ENCODE data around the gene MBTPS1.

MBTPS1 gene

GRCh38 chr16:84034516-84034915, 82.2 kb downstream of the MBTPS1 start:
- no peak for TF ChIP-seq CTCF (IDR thresholded peaks at IDR 0.05; ENCODE audit: extremely low read depth, missing control alignments)
- no peak for DNase-seq (ENCODE audit: low spot score)

DNA sequence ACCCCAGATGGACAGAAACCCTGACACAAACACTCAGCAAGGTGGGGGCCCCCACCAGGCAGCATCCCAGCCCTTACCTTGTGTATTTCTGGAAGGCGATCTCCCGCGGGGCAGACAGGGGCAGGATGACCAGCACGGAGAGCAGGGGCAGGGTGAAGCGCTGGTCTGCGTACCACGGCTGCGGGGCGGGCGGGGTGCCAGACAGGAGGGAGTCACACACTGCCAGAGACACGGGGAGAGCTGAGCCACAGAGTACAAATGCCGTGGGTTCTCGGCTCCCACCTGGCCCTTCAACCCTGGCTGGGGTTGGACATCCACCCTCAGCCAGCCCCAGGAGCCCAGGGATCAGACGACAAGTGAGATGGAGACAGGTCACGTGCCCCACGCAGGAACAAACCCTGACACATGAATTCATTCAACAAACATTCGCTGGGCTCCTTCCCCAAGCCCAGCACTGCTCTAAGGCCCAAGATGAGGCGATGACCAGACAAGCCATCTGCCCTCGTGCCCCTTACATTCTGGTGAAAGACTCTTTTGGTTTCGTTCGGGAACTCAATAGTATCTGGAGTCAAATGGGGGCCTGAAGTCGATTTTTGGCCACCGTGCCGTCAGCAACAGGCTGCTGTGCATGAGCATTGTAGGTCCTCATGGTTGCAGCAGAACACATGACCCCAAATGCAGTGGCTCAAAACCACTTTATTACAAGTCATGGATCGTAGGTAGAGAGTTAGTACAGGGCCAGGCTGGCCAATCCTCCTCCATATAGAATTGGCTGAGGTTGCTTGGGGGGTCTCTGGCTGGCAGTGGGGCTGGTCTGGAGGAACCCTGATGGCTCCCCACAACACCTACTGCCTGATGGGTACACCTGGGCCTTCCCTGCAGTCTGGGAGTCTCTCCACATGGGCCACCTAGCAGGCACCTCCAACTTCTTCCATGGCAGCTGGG, 83.2 kb downstream of the MBTPS1 start:
- no peak for DNase-seq (ENCODE audit: low spot score)
- TF ChIP-seq CTCF (IDR thresholded peaks at IDR 0.05; ENCODE audit: extremely low read depth, missing control alignments) = no peak

DNA sequence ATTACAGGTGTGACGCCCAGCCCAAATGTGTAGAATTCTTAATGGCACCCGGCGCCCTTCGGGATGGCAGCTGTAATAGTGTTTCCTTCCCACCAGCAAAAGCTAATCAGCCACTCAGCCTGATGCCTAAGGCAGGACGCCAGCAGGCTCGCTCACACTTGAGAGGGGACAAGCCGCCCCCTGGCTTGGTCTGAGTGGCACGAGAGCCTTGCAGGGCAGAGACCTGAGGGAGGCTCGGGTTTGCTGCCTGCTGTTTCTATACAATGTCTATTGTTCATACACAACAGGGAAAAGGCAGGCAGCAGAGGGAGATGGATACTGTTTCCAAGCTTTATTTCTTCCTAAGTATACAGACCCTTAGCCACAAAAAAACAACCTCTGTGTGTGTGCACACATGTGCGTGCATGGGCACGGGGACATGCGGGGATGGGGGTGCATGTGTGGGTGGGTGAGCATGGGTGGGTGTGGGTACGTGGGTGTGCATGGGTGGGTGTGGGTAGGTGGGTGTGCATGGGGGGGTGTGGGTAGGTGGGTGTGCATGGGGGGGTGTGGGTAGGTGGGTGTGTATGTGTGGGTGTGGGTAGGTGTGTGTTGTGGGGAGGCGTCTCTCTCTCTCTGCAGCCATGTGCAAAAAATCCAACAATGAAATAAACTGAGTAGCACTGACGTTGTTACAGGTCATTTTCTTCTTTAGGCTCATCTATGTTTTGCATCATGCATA, 84.1 kb downstream of the MBTPS1 start:
- TF ChIP-seq CTCF (IDR thresholded peaks at IDR 0.05; ENCODE audit: extremely low read depth, missing control alignments) = no peak
- DNase-seq (ENCODE audit: low spot score) = no peak

DNA sequence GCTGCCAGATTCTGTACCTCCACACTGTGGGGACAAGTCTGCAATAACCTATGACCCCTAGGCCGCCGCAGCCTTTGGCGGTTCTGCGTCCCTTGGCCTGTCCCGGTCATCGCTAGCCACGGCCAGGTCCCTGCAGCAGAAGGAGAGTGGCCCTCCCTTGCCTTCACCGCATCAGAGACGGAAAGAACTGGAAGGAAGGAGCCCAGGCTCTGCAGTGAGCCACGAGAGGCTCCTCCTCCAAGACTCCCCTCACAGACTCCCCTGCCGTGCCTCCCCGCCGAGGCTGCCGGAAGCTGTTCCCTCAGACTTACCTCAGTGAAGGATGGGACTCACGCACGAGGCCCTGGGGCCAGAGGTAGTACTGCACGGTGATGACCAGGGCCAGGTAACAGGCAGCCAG, 85.2 kb downstream of the MBTPS1 start:
- no peak for TF ChIP-seq CTCF (IDR thresholded peaks at IDR 0.05; ENCODE audit: extremely low read depth, missing control alignments)
- no peak for DNase-seq (ENCODE audit: low spot score)

GRCh38 chr16:84029297-84030047, 87.3 kb downstream of the MBTPS1 start:
- TF ChIP-seq CTCF (IDR thresholded peaks at IDR 0.05; ENCODE audit: extremely low read depth, missing control alignments) = no peak
- no peak for DNase-seq (ENCODE audit: low spot score)

DNA sequence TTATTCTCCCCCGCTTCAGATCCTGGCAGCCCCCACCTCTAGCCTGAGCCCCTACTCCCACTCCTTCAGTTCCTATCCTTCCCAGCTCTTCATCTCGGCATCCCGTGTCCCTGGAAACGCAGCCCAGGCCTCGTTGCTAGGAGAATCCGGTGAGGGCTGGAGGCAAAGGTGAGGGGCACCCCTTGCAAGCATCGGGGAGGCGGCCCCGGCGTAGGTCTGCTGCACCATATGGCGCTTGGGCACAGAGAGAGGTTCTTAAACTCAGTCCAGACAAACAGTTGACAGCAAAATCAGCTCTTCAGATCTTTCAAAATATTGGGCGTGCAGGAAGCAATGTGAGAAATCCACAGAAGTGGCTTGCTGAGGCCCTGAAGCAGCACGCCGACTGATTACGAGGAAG, 89.1 kb downstream of the MBTPS1 start:
- no peak for TF ChIP-seq CTCF (IDR thresholded peaks at IDR 0.05; ENCODE audit: extremely low read depth, missing control alignments)

More for the DNA sequence above, 89.1 kb downstream of the MBTPS1 start:
- DNase-seq (ENCODE audit: low spot score) = no peak

Data from GM20000 (cell line).